ENCODE measurements around the gene FASLG.

- TF ChIP-seq POLR2A (IDR thresholded peaks at IDR 0.05; ENCODE audit: low read depth) (no peak), CTCF (IDR thresholded peaks at IDR 0.05) (no peak), POLR2AphosphoS5 (IDR thresholded peaks at IDR 0.05) (no peak)
Measured at GRCh38 chr1:172641492-172641891, 17.4 kb upstream of the FASLG start.
